ENCODE results near the gene WDR45B. TPM values are rescaled to one million over a fixed set of nuclear protein-coding genes. Genes with fewer than 3 reads are reported as not detected.

Gene WDR45B
- total RNA-seq, 2 experiments from 2014 or later: 61.7 to 81.9 TPM

DNA sequence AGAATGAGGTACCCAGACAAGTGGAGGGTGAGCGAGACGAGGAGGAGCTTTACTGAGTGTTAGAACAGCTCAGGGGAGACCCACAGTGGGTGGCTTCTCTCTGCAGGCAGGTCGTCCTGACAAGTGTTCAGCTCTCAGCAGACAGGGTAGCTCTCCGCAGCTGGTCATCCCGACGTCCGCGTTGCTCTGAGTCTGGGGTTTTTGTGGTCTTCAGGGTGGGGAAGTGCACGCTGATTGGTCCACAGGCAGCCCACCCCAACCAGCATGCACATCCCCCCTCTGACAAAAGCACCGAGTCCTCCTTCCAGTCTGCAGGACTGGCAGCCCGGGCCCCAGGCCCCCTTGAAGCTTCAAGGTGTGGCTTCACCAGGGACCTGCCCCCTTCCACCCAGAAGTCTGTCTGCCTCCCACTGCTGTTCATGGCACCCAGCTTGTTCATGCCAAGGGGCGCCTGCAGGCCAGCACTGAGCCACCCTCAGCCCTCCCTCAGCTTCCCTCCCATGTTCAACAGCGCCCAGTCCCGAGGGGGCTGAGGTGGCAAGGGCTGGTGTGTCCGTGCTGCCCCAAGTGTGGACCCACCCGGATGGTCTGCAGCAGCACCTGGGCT is 19.9 kb upstream of the WDR45B start:
- no peaks in the 10 kb centered on the region for H3K9me2 ChIP-seq (ENCODE audit: insufficient read depth, low read length)
- no peak overlapping the region for H3K27ac ChIP-seq (ENCODE audit: low read depth, low read length, poor library complexity, severe bottlenecking)
- BruUV-seq (replicated peaks): no TSS peak
- TF ChIP-seq, protein P1, sequence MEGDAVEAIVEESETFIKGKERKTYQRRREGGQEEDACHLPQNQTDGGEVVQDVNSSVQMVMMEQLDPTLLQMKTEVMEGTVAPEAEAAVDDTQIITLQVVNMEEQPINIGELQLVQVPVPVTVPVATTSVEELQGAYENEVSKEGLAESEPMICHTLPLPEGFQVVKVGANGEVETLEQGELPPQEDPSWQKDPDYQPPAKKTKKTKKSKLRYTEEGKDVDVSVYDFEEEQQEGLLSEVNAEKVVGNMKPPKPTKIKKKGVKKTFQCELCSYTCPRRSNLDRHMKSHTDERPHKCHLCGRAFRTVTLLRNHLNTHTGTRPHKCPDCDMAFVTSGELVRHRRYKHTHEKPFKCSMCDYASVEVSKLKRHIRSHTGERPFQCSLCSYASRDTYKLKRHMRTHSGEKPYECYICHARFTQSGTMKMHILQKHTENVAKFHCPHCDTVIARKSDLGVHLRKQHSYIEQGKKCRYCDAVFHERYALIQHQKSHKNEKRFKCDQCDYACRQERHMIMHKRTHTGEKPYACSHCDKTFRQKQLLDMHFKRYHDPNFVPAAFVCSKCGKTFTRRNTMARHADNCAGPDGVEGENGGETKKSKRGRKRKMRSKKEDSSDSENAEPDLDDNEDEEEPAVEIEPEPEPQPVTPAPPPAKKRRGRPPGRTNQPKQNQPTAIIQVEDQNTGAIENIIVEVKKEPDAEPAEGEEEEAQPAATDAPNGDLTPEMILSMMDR (conservative IDR thresholded peaks at IDR 0.05; ENCODE audit: low read length): no peak
- no peak for TF ChIP-seq EZH2phosphoT487 (IDR thresholded peaks at IDR 0.05; ENCODE audit: borderline replicate concordance, low read depth, low read length)
- H3K4me1 ChIP-seq (ENCODE audit: insufficient read depth, low read length, poor library complexity, severe bottlenecking): peaks cover 6% of the 10 kb centered on the region
- POLR2A ChIA-PET: interaction anchor here (0.8 kb wide), 1 partner anchor 10 kb away, joined by 3 read pairs; no protein-coding TSS in a partner anchor
- no peaks in the 10 kb centered on the region for H3K36me3 ChIP-seq (ENCODE audit: insufficient read depth, low read length)
- intact Hi-C loops (cut with micrococcal nuclease; ENCODE audit: unreplicated experiment): loop anchor here (1.0 to 5.0 kb wide), 2 partner anchors 79 to 99 kb away; no protein-coding TSS in a partner anchor
- H3K9me3 ChIP-seq (ENCODE audit: low read length): no peaks in the 10 kb centered on the region
- no peak overlapping the region for H3K4me2 ChIP-seq (ENCODE audit: low read length)
- 0 out of 2 replicates have a peak overlapping the region, but pooled peaks have one; percentile 14 for H2AFZ ChIP-seq (ENCODE audit: low read length)
- no peaks in the 10 kb centered on the region for H3K79me2 ChIP-seq (ENCODE audit: insufficient read depth, low read depth, low read length)
- CTCF ChIA-PET (ENCODE audit: unreplicated experiment): interaction anchor here (1.4 kb wide), 1 partner anchor 9 kb away, joined by 4 read pairs; no protein-coding TSS in a partner anchor
- H3K4me3 ChIP-seq (ENCODE audit: low read depth, low read length, poor library complexity, severe bottlenecking): no peak overlapping the region
- H4K20me1 ChIP-seq (ENCODE audit: insufficient read depth, low read length): no peaks in the 10 kb centered on the region
- no peak for DNase-seq (ENCODE audit: low spot score)

DNA sequence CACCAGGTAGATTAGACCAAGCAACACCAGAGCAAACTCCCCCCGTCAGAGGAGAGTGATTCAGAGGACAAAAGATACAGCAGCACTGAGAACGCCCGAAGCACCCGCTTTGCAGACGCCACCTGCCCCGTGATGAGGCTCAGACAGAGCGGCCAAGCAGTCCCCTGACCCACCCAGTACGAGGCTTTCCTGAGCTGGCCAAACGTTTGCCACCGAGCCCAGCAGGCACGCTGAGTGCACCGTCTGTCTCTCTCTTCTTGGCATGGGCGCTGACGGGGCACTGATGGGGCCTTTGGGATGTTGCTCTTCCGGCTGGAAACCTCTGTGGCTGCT is 19.4 kb upstream of the WDR45B start:
- Histone ChIP-seq H4K20me1 (ENCODE audit: insufficient read depth, low read length) (no peaks in the 10 kb centered on the region), H3K9me2 (ENCODE audit: insufficient read depth, low read length) (no peaks in the 10 kb centered on the region), H3K4me1 (ENCODE audit: insufficient read depth, low read length, poor library complexity, severe bottlenecking) (peaks cover 6% of the 10 kb centered on the region), H2AFZ (ENCODE audit: low read length) (no peak overlapping the region), H3K36me3 (ENCODE audit: insufficient read depth, low read length) (no peaks in the 10 kb centered on the region), H3K4me2 (ENCODE audit: low read length) (no peak overlapping the region), H3K4me3 (ENCODE audit: low read depth, low read length, poor library complexity, severe bottlenecking) (no peak overlapping the region), H3K9me3 (ENCODE audit: low read length) (no peaks in the 10 kb centered on the region), H3K27ac (ENCODE audit: low read depth, low read length, poor library complexity, severe bottlenecking) (no peak overlapping the region), H3K79me2 (ENCODE audit: insufficient read depth, low read depth, low read length) (no peaks in the 10 kb centered on the region)
- TF ChIP-seq, protein P1 (conservative IDR thresholded peaks at IDR 0.05; ENCODE audit: low read length): no peak
- TF ChIP-seq EZH2phosphoT487 (IDR thresholded peaks at IDR 0.05; ENCODE audit: borderline replicate concordance, low read depth, low read length): no peak
- CTCF ChIA-PET (ENCODE audit: unreplicated experiment): no interaction called here
- POLR2A ChIA-PET: interaction anchor here (0.8 kb wide), 1 partner anchor 11 kb away, joined by 3 read pairs; no protein-coding TSS in a partner anchor
- intact Hi-C loops (cut with micrococcal nuclease; ENCODE audit: unreplicated experiment): loop anchor here (5.0 kb wide), 1 partner anchor 80 kb away; no protein-coding TSS in a partner anchor
- no peak for DNase-seq (ENCODE audit: low spot score)
- no TSS peak for BruUV-seq (replicated peaks)

DNA sequence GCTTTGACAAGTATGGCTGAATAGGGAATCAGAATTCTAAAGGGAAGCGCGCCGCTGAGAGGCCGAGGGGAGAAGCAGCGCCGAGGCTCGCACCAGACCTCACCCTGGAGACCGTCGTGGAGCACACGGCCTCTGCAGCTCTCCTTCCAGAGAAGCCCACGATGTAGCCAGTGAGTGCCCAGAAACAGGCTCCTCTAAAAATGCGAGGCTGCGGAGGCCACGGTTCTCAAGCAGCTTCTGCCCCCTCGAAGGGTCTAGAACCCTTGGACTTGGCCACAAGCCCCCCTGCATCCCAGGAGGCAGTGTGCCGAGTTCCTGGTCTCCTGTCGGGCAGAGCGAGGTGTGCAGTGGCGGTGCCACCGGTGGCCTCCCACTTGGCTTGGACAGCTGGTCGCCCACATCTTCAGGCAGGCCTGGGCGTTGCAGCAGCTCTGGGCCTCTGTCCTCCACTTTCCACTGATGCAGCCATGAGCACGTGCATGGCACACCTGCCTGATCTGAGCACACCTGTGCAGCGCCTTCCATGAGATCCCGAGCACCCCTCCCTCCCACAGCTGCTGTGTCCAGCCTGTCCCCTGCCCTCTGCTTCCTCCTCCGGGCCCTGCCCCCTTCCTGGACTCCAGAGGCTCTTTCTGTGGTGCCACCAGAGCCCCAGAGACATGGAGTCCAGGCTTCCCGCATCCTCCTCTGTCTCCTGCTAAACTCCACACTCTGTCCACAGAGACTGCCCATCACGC is 18.9 kb upstream of the WDR45B start:
- intact Hi-C loops (cut with micrococcal nuclease; ENCODE audit: unreplicated experiment): loop anchor here (5.0 kb wide), 1 partner anchor 80 kb away; no protein-coding TSS in a partner anchor
- no peak for DNase-seq (ENCODE audit: low spot score)
- H4K20me1 ChIP-seq (ENCODE audit: insufficient read depth, low read length): no peaks in the 10 kb centered on the region
- H2AFZ ChIP-seq (ENCODE audit: low read length): no peak overlapping the region
- no peak overlapping the region for H3K4me3 ChIP-seq (ENCODE audit: low read depth, low read length, poor library complexity, severe bottlenecking)
- H3K27ac ChIP-seq (ENCODE audit: low read depth, low read length, poor library complexity, severe bottlenecking): no peak overlapping the region
- TF ChIP-seq, protein P1 (conservative IDR thresholded peaks at IDR 0.05; ENCODE audit: low read length): no peak
- no peak for TF ChIP-seq EZH2phosphoT487 (IDR thresholded peaks at IDR 0.05; ENCODE audit: borderline replicate concordance, low read depth, low read length)
- peaks cover 6% of the 10 kb centered on the region for H3K4me1 ChIP-seq (ENCODE audit: insufficient read depth, low read length, poor library complexity, severe bottlenecking)
- no peaks in the 10 kb centered on the region for H3K9me2 ChIP-seq (ENCODE audit: insufficient read depth, low read length)
- H3K36me3 ChIP-seq (ENCODE audit: insufficient read depth, low read length): no peaks in the 10 kb centered on the region
- H3K4me2 ChIP-seq (ENCODE audit: low read length): no peak overlapping the region
- CTCF ChIA-PET (ENCODE audit: unreplicated experiment): no interaction called here
- H3K9me3 ChIP-seq (ENCODE audit: low read length): no peaks in the 10 kb centered on the region
- no peaks in the 10 kb centered on the region for H3K79me2 ChIP-seq (ENCODE audit: insufficient read depth, low read depth, low read length)
- BruUV-seq (replicated peaks): no TSS peak
- POLR2A ChIA-PET: no interaction called here
